Erythroblast (primary cell): ENCODE data around the gene SSBP3.

Experiments
- GATA1 ChIP-seq: IDR thresholded peaks from 2 replicates; pipeline ENCODE4 v1.6.1; 2011; ENCODE audit warnings: low read depth, mild to moderate bottlenecking, control low read depth, low read length, moderate library complexity
- POLR2A ChIP-seq: IDR thresholded peaks from 2 replicates; pipeline ENCODE4 v1.6.1; 2011; ENCODE audit warnings: mild to moderate bottlenecking, low read length

DNA sequence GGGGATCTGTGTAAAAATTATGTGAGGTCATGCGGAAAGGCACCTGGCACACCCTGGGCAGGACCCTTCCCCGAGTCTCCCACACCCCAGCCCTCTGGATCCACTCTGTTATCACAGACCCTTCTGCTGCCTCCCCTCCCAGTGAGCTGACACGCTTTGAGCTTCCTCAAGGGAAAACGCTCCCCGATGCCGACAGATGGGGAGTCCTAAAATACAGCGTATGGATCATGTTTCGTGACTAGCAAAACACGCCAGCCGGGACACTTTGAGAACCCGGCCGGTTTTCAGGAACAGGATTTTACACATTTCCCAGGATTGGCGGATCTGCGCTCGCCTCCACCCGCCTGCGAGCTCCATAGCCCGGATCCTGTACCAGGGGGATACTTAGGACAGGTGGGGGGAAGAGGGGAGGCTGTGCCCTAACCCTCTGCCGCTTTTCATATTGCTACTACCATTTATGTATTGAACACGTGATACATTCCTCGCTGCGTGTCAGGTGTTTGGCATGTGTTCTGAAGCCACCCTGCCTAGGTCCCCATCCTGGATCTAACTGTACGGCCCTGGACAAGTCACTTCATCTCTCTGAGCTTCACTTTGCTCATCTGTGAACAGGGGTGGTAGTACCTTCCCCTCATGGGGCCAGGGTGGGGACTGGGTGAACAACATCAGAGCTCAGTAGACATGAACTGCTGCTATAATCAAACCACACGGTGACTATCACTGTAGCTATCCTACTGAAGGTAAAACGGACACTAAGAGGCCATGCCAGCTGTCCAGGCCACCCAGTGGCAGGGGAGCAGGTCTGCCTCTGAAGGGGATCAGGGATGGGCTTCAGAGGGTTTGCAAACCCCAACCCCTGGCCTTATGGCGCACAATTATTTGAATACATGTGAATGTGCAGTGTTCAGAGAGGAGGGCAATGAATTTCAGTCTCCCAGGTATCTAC, 63.2 kb downstream of the SSBP3 start:
- TF ChIP-seq POLR2A (no peak), GATA1 (no peak)
